CD4-positive, alpha-beta T cell treated with Interferon gamma for 1 hour (primary cell): ENCODE results near the gene NPR1.
A peak's percentile ranks its signal among the peaks of the same experiment; 100 is the strongest.

ENCODE experiments used
- DNase-seq: peaks from one replicate; pipeline ENCODE4 v3.0.0-alpha.2; 2020

Gene NPR1

GRCh38 chr1:153730468-153730988 lies 52.0 kb downstream of the NPR1 start:
- DNase-seq = no peak

- no peak for DNase-seq
These were observed 55.5 kb downstream of the NPR1 start for GRCh38 chr1:153733970-153734369.

DNA sequence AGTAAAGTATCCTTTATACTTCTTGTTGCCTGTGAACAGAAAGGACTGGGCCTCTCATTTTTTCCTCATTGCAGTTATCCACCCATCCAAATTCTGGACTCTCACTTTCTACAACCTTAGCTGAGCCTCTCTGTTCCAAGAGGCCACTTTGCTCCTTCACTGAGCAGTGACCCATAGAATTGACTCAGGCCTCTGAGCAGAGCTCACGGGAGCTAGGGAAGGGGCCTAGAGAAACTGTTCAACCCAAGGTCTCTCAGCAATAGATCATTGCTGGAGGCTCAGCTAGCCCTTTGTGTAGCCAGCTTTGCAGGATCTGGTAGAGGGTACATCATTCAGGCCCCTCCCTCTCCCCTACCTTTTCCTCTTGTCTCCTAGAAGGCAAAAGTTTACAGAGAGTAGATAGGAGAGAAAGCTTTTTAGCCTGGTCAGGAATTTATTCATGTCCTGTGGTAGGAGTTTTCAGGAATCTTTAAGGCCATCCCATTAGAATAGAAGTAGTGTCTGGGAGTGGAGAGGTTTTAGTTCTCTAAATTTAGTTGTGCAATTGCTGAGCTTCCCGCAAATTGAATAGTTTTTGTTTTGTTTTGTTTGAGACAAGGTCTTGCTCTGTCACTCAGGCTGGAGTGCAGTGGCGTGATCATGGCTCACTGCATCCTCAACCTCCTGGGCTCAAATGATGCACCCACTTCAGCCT lies 56.1 kb downstream of the NPR1 start:
- DNase-seq = peak; percentile 29

DNA sequence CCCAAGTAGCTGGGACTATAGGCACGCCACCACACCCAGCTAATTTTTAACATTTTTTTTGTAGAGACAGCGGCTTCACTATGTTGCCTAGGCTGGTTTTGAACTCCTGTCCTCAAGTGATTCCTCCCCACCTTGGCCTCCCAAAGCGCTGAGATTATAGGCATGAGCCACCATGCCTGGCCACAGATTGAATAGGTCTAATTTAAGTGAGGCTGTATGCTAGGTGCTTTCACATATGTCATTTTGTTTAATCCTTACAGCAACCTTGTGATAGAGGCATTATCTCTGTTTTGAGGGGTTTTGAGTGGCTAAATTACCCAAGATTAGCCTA lies 56.6 kb downstream of the NPR1 start:
- DNase-seq = no peak

GRCh38 chr1:153741986-153742385 lies 63.5 kb downstream of the NPR1 start:
- no peak for DNase-seq

DNA sequence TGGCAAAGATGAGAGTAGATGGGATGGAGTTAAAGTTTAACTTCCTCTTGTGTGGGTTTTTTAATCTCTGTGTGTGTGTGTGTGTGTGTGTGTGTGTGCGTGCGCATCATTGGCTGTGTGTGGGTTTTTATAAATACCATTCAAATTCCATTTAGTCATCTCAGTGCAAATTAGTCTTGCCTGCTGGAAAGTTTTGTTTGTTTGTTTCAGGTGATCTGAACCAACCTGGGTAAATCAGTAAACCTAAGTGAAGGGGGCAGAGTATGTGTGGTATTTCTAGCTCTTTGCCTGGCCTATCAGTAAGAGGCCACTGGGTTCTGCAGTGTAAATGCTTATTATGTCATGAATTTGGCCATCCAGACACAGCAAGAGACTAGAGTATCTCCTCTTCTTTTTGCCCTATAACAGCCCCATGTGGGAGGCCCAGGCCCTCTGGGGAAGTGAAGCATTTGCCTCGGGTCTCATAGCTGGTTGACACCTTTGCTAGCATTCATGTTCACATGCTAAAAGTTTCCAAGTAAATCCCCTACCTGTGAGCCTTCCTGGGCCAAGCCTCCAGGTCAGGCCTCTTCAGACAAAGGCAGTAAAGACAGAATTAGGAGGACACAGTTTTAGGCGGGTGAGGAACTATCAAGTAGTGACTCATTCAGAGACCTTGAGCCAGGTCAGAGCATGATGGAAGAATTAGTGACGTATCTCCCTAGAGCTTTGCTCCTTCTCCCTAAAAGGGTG lies 64.1 kb downstream of the NPR1 start:
- DNase-seq = no peak
